Neural progenitor cell (in vitro differentiated cells): ENCODE results near the gene SLC6A17.

Experiments
- EZH2 ChIP-seq: fragments of 200-600 bp; sonication (generic); IDR thresholded peaks from 2 replicates; pipeline ENCODE4 v1.6.1; 2017; ENCODE audit warnings: antibody characterized with exemption, mild to moderate bottlenecking, moderate library complexity
- EZH2phosphoT487 ChIP-seq: fragments of 200-600 bp; sonication (generic); IDR thresholded peaks from 2 replicates; pipeline ENCODE4 v1.6.1; 2017; ENCODE audit warnings: antibody characterized with exemption
- TF ChIP-seq, protein P1 (sequence below): fragments of 200-600 bp; sonication (generic); IDR thresholded peaks from 2 replicates; pipeline ENCODE4 v1.5.1; 2017; ENCODE audit warnings: antibody characterized with exemption, mild to moderate bottlenecking

DNA sequence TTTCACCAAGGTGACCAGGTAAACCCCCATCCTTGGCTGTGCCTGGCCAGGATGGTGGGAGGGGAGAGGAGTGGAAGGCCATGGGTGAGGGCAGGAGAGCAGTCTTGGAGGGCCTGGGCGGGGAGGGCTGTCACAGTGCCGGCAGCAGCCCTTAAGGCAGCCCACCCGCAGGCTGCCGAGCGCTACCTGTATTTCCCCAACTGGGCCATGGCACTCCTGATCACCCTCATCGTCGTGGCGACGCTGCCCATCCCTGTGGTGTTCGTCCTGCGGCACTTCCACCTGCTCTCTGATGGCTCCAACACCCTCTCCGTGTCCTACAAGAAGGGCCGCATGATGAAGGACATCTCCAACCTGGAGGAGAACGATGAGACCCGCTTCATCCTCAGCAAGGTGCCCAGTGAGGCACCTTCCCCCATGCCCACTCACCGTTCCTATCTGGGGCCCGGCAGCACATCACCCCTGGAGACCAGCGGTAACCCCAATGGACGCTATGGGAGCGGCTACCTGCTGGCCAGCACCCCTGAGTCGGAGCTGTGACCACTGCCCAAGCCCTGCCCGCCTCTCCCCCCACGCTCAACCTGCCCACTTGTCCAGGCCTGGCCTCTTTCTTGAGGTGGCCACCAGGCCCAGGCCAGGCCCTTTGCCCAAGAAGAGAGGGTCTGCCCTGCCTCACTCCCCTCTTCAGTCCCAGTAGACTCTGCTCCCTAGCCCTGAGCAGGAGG lies 47.8 kb downstream of the SLC6A17 start:
- TF ChIP-seq, protein P1, sequence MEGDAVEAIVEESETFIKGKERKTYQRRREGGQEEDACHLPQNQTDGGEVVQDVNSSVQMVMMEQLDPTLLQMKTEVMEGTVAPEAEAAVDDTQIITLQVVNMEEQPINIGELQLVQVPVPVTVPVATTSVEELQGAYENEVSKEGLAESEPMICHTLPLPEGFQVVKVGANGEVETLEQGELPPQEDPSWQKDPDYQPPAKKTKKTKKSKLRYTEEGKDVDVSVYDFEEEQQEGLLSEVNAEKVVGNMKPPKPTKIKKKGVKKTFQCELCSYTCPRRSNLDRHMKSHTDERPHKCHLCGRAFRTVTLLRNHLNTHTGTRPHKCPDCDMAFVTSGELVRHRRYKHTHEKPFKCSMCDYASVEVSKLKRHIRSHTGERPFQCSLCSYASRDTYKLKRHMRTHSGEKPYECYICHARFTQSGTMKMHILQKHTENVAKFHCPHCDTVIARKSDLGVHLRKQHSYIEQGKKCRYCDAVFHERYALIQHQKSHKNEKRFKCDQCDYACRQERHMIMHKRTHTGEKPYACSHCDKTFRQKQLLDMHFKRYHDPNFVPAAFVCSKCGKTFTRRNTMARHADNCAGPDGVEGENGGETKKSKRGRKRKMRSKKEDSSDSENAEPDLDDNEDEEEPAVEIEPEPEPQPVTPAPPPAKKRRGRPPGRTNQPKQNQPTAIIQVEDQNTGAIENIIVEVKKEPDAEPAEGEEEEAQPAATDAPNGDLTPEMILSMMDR: no peak
- no peak for TF ChIP-seq EZH2
- no peak for TF ChIP-seq EZH2phosphoT487
